Measurements from ENCODE around the gene DPY19L1.
"Not testable (repeated sequence)": the region's sequence is repeated elsewhere in the genome, so short reads cannot be mapped to it uniquely, and the experiment has no call there.

Gene DPY19L1

DNA sequence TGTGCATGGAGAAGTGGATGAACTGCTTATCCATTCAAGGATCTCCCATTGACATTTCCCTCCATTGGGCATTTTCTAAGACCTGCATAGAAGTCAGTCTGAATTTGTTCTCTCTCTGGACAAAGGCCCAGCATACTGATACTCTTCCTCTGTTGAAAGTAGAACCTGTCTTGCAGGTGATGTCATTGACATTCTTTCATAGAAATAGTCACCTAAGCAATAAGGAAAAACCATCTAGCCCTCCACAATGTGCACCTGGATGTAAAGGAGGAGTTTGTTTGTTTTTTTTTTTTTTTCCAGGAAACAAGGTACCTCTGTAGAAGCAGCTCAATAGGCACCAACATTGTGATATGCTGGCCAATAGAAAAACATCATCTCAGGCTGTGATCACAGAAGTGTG is 150.4 kb downstream of the DPY19L1 start:
- Mint-ChIP-seq H3K36me3 (ENCODE audit: low read depth) (no peaks in the 10 kb centered on the region), H3K4me1 (no peaks in the 10 kb centered on the region), H3K4me3 (no peak overlapping the region), H3K27me3 (ENCODE audit: low read depth, poor library complexity) (peaks cover 5% of the 10 kb centered on the region), H3K9me3 (peaks cover 16% of the 10 kb centered on the region), H3K27ac (no peak overlapping the region)
- TF ChIP-seq, protein P1, sequence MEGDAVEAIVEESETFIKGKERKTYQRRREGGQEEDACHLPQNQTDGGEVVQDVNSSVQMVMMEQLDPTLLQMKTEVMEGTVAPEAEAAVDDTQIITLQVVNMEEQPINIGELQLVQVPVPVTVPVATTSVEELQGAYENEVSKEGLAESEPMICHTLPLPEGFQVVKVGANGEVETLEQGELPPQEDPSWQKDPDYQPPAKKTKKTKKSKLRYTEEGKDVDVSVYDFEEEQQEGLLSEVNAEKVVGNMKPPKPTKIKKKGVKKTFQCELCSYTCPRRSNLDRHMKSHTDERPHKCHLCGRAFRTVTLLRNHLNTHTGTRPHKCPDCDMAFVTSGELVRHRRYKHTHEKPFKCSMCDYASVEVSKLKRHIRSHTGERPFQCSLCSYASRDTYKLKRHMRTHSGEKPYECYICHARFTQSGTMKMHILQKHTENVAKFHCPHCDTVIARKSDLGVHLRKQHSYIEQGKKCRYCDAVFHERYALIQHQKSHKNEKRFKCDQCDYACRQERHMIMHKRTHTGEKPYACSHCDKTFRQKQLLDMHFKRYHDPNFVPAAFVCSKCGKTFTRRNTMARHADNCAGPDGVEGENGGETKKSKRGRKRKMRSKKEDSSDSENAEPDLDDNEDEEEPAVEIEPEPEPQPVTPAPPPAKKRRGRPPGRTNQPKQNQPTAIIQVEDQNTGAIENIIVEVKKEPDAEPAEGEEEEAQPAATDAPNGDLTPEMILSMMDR (IDR thresholded peaks at IDR 0.05), result no peak
- no peak for DNase-seq

DNA sequence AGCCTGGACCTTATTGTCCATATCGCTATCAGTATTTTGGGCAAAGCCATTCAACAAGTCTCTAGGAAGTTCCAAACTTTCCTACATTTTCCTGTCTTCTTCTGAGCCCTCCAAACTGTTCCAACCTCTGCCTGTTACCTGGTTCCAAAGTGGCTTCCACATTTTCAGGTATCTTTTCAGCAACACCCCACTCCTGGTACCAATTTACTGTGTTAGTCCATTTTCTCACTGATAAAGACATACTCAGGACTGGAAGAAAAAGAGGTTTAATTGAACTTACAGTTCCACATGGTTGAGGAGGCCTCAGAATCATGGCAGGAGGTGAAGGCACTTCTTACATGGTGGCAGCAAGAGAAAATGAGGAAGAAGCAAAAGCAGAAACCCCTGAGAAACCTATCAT is 153.4 kb downstream of the DPY19L1 start:
- H3K27me3 Mint-ChIP-seq (ENCODE audit: low read depth, poor library complexity); DNase-seq; H3K4me3 Mint-ChIP-seq; H3K36me3 Mint-ChIP-seq (ENCODE audit: low read depth); H3K4me1 Mint-ChIP-seq; H3K27ac Mint-ChIP-seq: not testable (repeated sequence)
- peaks cover 19% of the 10 kb centered on the region for H3K9me3 Mint-ChIP-seq

DNA sequence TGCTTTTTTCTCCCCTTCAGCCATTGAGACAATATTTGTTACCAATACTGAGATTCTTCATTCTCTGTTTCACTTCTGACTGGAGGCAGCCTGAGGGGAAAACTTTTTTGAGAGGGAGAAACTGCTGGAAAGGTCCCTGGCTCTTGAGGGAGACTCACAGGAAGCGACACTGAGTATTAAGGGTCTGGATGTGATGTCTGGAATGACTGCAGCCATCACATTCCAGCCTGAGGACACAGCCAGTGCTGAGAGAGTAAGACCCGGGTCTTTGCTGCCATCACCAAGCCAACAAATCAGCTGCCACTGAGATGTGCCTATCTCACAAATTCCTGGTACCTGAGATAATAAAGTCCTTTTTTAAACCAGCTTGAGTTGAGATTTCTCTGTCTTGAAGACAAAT is 157.4 kb downstream of the DPY19L1 start:
- no peak overlapping the region for H3K27ac Mint-ChIP-seq
- H3K4me3 Mint-ChIP-seq, result no peak overlapping the region
- TF ChIP-seq, protein P1 (IDR thresholded peaks at IDR 0.05), result no peak
- no peaks in the 10 kb centered on the region for H3K4me1 Mint-ChIP-seq
- DNase-seq, result no peak
- H3K27me3 Mint-ChIP-seq (ENCODE audit: low read depth, poor library complexity), result peaks cover 3% of the 10 kb centered on the region
- no peaks in the 10 kb centered on the region for H3K36me3 Mint-ChIP-seq (ENCODE audit: low read depth)
- peaks cover 19% of the 10 kb centered on the region for H3K9me3 Mint-ChIP-seq

DNA sequence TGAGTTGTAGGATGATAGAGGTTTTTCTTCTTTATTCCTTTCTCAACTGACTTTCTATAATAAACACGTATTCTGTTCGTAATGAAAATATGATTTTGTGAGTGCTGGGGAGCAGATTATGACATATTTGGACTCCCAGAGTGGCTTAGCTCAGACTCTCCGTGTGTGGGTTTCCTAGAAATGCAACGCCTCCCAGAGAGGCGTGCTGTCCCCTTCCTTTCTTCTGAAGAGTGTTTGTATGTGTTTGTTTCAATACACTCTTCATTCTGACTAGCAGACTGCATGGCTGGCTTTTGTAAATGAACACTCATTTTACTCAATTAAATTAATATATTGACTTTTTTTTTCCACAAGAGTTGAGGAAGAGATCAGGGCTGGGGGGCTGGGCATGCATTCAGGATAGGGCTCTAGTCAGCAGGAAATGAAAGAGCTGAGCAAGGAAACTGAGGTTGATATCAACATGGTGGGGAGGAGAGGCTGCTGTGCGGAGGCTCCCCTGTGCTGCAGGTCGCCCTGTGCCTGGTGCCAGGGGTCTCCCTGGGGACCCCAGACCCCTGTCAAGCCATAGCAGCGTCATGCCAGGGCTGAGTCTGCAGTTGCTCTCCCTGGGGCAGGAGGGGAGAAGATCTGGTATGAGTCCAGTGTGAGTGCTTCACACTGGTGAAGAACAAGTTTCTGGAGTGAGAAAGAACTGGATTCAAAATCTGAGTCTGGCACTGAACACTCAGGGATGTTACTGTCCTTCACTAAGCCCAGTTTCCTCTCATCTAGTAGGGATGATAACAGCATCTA is 158.1 kb downstream of the DPY19L1 start:
- not testable (repeated sequence) for H3K4me1 Mint-ChIP-seq; H3K4me3 Mint-ChIP-seq; H3K36me3 Mint-ChIP-seq (ENCODE audit: low read depth); DNase-seq; H3K27me3 Mint-ChIP-seq (ENCODE audit: low read depth, poor library complexity); H3K27ac Mint-ChIP-seq
- peaks cover 17% of the 10 kb centered on the region for H3K9me3 Mint-ChIP-seq

Data from nephron progenitor cell (in vitro differentiated cells).